Neural cell (in vitro differentiated cells): ENCODE data around the gene RAC2. TPM values are rescaled to one million over a fixed set of nuclear protein-coding genes. Genes with fewer than 3 reads are reported as not detected.

Source experiments
- H2AFZ ChIP-seq: fragments of 200-600, 300-800 bp; sonication (generic), shearing (Covaris generic); 2 replicates; pipeline ENCODE4 v1.6.0; 2014; ENCODE audit warnings: low read depth, mild to moderate bottlenecking, antibody characterized with exemption, low read length, moderate library complexity
- H3F3A ChIP-seq: fragments of 200-600 bp; shearing (Covaris generic); 2 replicates; pipeline ENCODE4 v1.6.1; 2016; ENCODE audit warnings: mild to moderate bottlenecking, moderate library complexity, mixed read lengths, antibody characterized with exemption, low read length; ENCODE audit not compliant: insufficient read depth, poor library complexity, severe bottlenecking
- H3K27ac ChIP-seq: fragments of 200-600, 300-800 bp; sonication (generic), shearing (Covaris generic); 2 replicates; pipeline ENCODE4 v1.5.1; 2014; ENCODE audit warnings: mild to moderate bottlenecking, low read length, moderate library complexity
- H3K27me3 ChIP-seq: fragments of 300-800, 200-600 bp; sonication (generic), shearing (Covaris generic); 2 replicates; pipeline ENCODE4 v1.6.0; 2014; ENCODE audit warnings: mild to moderate bottlenecking, low read depth, low read length, moderate library complexity; ENCODE audit not compliant: insufficient read depth
- H3K36me3 ChIP-seq: fragments of 300-800, 200-600 bp; sonication (generic), shearing (Covaris generic); 2 replicates; pipeline ENCODE4 v1.5.1; 2014; ENCODE audit warnings: mild to moderate bottlenecking, antibody characterized with exemption, low read length, moderate library complexity; ENCODE audit not compliant: insufficient read depth
- H3K4me2 ChIP-seq: fragments of 300-800, 200-600 bp; sonication (generic), shearing (Covaris generic); 2 replicates; pipeline ENCODE4 v1.6.0; 2014; ENCODE audit warnings: mild to moderate bottlenecking, low read length
- H3K4me3 ChIP-seq: fragments of 300-800, 200-600 bp; sonication (generic), shearing (Covaris generic); 2 replicates; pipeline ENCODE4 v1.5.1; 2014; ENCODE audit warnings: mild to moderate bottlenecking, low read length, moderate library complexity
- H3K79me2 ChIP-seq: fragments of 200-600 bp; shearing (Covaris generic); replicated peaks from 2 replicates; pipeline ENCODE4 v1.6.0; 2014; ENCODE audit warnings: mild to moderate bottlenecking, low read length, moderate library complexity; ENCODE audit not compliant: insufficient read depth
- H3K9ac ChIP-seq: fragments of 300-800, 200-600 bp; sonication (generic), shearing (Covaris generic); 2 replicates; pipeline ENCODE4 v1.6.1; 2016; ENCODE audit warnings: mild to moderate bottlenecking, low read length, mixed read lengths
- H3K9me2 ChIP-seq: fragments of 200-600 bp; shearing (Covaris generic); 2 replicates; pipeline ENCODE4 v1.6.1; 2016; ENCODE audit warnings: mild to moderate bottlenecking, low read length, mixed read lengths; ENCODE audit not compliant: insufficient read depth
- H3K9me3 ChIP-seq: fragments of 200-600, 300-800 bp; sonication (generic), shearing (Covaris generic); 2 replicates; pipeline ENCODE4 v1.6.1; 2016; ENCODE audit warnings: mild to moderate bottlenecking, mixed run types, low read length, moderate library complexity, mixed read lengths
- H4K20me1 ChIP-seq: fragments of 200-600 bp; shearing (Covaris generic); 2 replicates; pipeline ENCODE4 v1.6.1; 2016; ENCODE audit warnings: mild to moderate bottlenecking, mixed run types; ENCODE audit not compliant: insufficient read depth
- EP300 ChIP-seq: fragments of 450-650 bp; conservative IDR thresholded peaks from 2 replicates; pipeline ENCODE4 v1.6.1; 2014; ENCODE audit warnings: antibody characterized with exemption, mild to moderate bottlenecking, moderate library complexity; ENCODE audit not compliant: poor library complexity, severe bottlenecking
- EZH2 ChIP-seq: fragments of 200-600, 300-800 bp; shearing (Covaris generic), sonication (generic); IDR thresholded peaks from 2 replicates; pipeline ENCODE4 v1.6.1; 2014; ENCODE audit warnings: antibody characterized with exemption, low read length, borderline replicate concordance, mild to moderate bottlenecking; ENCODE audit not compliant: insufficient read depth, poor library complexity, severe bottlenecking
- POLR2AphosphoS5 ChIP-seq: IDR thresholded peaks from 2 replicates; pipeline ENCODE4 v1.6.1; 2012
- RAD21 ChIP-seq: fragments of 450-650 bp; conservative IDR thresholded peaks from 2 replicates; pipeline ENCODE4 v1.6.1; 2014; ENCODE audit warnings: antibody characterized with exemption, mild to moderate bottlenecking, moderate library complexity
- TAF1 ChIP-seq: IDR thresholded peaks from 2 replicates; pipeline ENCODE4 v1.6.1; 2012; ENCODE audit warnings: low read depth
- polyA plus RNA-seq: library from polyadenylated mRNA; depleted of rRNA; stranded (reverse); fragments of >200 nt; gene quantifications from 2 replicates; pipeline ENCODE4 v1.2.3, GENCODE V29; 2014
- TF ChIP-seq, protein P1 (sequence below): IDR thresholded peaks from 2 replicates; pipeline ENCODE4 v1.6.1; 2012; ENCODE audit warnings: borderline replicate concordance

RAC2 gene
- polyA plus RNA-seq, 1 donor from 2014 or later: not detected

DNA sequence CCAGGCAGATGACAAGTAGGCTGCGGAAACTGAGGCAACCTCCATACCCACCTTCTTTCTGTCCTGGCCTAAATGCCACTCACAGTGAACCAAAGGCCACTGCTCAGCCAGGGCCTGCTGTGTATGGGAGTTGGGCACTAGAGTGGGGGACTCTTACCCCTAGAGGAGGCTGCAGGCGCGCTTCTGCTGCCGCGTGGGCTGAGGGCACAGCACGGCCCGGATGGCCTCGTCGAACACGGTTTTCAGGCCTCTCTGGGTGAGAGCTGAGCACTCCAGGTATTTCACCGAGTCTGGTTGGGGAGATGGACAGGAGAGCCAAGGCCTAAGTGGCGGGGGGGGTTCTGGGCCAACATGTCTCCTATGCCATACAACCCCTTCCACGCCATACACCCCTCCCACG, 17.6 kb downstream of the RAC2 start:
- H3K36me3 ChIP-seq: no peaks in the 10 kb centered on the region
- H3K4me3 ChIP-seq: no peak overlapping the region
- no peak overlapping the region for H3K9ac ChIP-seq
- H3K27me3 ChIP-seq: no peaks in the 10 kb centered on the region
- no peaks in the 10 kb centered on the region for H3F3A ChIP-seq
- TF ChIP-seq EP300 (no peak), RAD21 (no peak), POLR2AphosphoS5 (no peak), EZH2 (no peak)
- no peak overlapping the region for H3K4me2 ChIP-seq
- H2AFZ ChIP-seq: no peak overlapping the region
- H3K79me2 ChIP-seq: no peaks in the 10 kb centered on the region
- H3K9me3 ChIP-seq: no peaks in the 10 kb centered on the region
- H3K27ac ChIP-seq: no peak overlapping the region
- H4K20me1 ChIP-seq: no peaks in the 10 kb centered on the region
- no peaks in the 10 kb centered on the region for H3K9me2 ChIP-seq

DNA sequence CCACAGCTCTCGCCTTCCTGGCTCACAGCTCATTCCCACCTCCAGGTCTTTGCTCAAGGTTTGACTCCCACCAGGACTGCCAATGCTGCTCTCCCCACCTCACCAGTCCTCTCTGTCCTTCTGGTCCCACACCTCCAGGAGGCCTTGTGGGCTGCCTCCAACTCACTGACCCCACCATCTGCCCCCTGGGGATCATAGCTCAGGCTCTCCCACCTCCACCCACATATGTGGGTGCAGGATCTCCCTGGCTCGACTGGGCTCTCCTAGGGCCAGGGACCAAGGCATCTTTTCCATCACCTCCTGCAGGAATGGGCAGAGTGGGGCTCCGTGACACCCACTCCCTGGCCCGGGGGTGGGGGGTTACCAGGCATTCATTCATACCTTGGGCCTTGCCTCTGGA, 18.0 kb downstream of the RAC2 start:
- H4K20me1 ChIP-seq: no peaks in the 10 kb centered on the region
- H3K9ac ChIP-seq: no peak overlapping the region
- H3K27me3 ChIP-seq: no peaks in the 10 kb centered on the region
- H3K36me3 ChIP-seq: no peaks in the 10 kb centered on the region
- H3K4me2 ChIP-seq: no peak overlapping the region
- no peak overlapping the region for H2AFZ ChIP-seq
- no peaks in the 10 kb centered on the region for H3F3A ChIP-seq
- H3K9me2 ChIP-seq: no peaks in the 10 kb centered on the region
- no peak overlapping the region for H3K4me3 ChIP-seq
- no peak for TF ChIP-seq EP300
- TF ChIP-seq, protein P1, sequence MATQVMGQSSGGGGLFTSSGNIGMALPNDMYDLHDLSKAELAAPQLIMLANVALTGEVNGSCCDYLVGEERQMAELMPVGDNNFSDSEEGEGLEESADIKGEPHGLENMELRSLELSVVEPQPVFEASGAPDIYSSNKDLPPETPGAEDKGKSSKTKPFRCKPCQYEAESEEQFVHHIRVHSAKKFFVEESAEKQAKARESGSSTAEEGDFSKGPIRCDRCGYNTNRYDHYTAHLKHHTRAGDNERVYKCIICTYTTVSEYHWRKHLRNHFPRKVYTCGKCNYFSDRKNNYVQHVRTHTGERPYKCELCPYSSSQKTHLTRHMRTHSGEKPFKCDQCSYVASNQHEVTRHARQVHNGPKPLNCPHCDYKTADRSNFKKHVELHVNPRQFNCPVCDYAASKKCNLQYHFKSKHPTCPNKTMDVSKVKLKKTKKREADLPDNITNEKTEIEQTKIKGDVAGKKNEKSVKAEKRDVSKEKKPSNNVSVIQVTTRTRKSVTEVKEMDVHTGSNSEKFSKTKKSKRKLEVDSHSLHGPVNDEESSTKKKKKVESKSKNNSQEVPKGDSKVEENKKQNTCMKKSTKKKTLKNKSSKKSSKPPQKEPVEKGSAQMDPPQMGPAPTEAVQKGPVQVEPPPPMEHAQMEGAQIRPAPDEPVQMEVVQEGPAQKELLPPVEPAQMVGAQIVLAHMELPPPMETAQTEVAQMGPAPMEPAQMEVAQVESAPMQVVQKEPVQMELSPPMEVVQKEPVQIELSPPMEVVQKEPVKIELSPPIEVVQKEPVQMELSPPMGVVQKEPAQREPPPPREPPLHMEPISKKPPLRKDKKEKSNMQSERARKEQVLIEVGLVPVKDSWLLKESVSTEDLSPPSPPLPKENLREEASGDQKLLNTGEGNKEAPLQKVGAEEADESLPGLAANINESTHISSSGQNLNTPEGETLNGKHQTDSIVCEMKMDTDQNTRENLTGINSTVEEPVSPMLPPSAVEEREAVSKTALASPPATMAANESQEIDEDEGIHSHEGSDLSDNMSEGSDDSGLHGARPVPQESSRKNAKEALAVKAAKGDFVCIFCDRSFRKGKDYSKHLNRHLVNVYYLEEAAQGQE: no peak
- H3K9me3 ChIP-seq: no peaks in the 10 kb centered on the region
- no peaks in the 10 kb centered on the region for H3K79me2 ChIP-seq
- no peak overlapping the region for H3K27ac ChIP-seq

DNA sequence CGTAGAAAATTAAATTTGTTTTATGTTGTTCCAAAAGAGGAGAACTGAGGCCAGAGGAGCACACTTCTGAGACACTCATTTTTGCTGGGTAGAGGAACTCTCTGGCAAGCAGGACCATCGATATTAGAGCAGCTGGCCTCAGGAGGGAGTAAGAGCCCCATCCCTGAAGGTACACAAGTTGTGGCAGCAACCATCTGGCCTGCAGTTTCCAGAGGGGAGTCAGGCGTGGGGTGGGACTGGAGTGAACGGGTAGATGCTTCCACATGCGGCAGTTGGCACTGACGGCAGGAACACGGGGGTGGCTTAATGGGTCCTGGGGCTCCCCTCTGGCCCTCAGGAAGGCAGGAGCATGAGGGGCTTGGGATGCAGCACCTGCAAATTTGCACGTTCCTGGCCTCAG, 18.6 kb downstream of the RAC2 start:
- Histone ChIP-seq H3K79me2 (no peaks in the 10 kb centered on the region), H2AFZ (no peak overlapping the region), H3K9me3 (no peaks in the 10 kb centered on the region), H3K27ac (no peak overlapping the region), H3K27me3 (no peaks in the 10 kb centered on the region), H3K9me2 (no peaks in the 10 kb centered on the region), H3K36me3 (no peaks in the 10 kb centered on the region), H3K9ac (no peak overlapping the region), H3K4me2 (no peak overlapping the region), H3F3A (no peaks in the 10 kb centered on the region), H3K4me3 (no peak overlapping the region), H4K20me1 (no peaks in the 10 kb centered on the region)
- TF ChIP-seq POLR2AphosphoS5: no peak
- TF ChIP-seq RAD21: no peak
- no peak for TF ChIP-seq TAF1
- TF ChIP-seq EZH2: no peak
- no peak for TF ChIP-seq EP300
